K562 (cell line): ENCODE results near the gene DNAJB6. TPM values are rescaled to one million over a fixed set of nuclear protein-coding genes. Genes with fewer than 3 reads are reported as not detected.
A peak's percentile ranks its signal among the peaks of the same experiment; 100 is the strongest.

Source experiments
- BACH1 ChIP-seq: fragments of 200-800 bp; sonication (Bioruptor generic); IDR thresholded peaks from 2 replicates; pipeline ENCODE4 v1.6.1; 2016; ENCODE audit warnings: missing genetic modification characterization, missing compliant biosample characterization
- CEBPG ChIP-seq, 3 experiments: fragments of 200-800 bp in 1 of 3; sonication (Bioruptor generic) in 1 of 3; sonication (generic) in 1 of 3; formaldehyde crosslinking in 1 of 3; IDR thresholded peaks in 2 of 3; conservative IDR thresholded peaks in 1 of 3; 2 replicates each; pipeline versions ENCODE4 v1.6.1 to v1.8.0; 2016 to 2022; ENCODE audit warnings: missing compliant biosample characterization in 2 of 3, missing genetic modification characterization in 2 of 3, mild to moderate bottlenecking in 1 of 3, missing genetic modification reagents in 1 of 3
- FIP1L1 ChIP-seq: fragments of 200-400 bp; formaldehyde crosslinking; IDR thresholded peaks from 2 replicates; pipeline ENCODE4 v1.6.1; 2018; ENCODE audit warnings: mild to moderate bottlenecking, low read depth, low read length; ENCODE audit not compliant: poor library complexity, severe bottlenecking
- GATAD2B ChIP-seq: fragments of 450-650 bp; IDR thresholded peaks from 2 replicates; pipeline ENCODE4 v1.6.1; 2017; ENCODE audit warnings: mild to moderate bottlenecking, borderline replicate concordance
- GMEB1 ChIP-seq: fragments of 250-450 bp; sonication (Bioruptor Pico); IDR thresholded peaks from 2 replicates; pipeline ENCODE4 v1.4.0; 2020; ENCODE audit warnings: mild to moderate bottlenecking
- IRF9 ChIP-seq: fragments of 450-650 bp; IDR thresholded peaks from 2 replicates; pipeline ENCODE4 v1.6.1; 2016; ENCODE audit warnings: missing biosample characterization, missing genetic modification characterization
- MYBL2 ChIP-seq, 2 experiments: fragments of 450-650 bp in 1 of 2; sonication (generic) in 1 of 2; formaldehyde crosslinking in 1 of 2; IDR thresholded peaks; 2 replicates each; pipeline versions ENCODE4 v1.6.1 to v1.8.1; 2017 to 2022; ENCODE audit warnings: borderline replicate concordance in 1 of 2, inconsistent platforms in 1 of 2, low read depth in 1 of 2, mild to moderate bottlenecking in 1 of 2, missing genetic modification reagents in 1 of 2, moderate library complexity in 1 of 2
- NBN ChIP-seq: fragments of 450-650 bp; IDR thresholded peaks from 2 replicates; pipeline ENCODE4 v1.6.1; 2016; ENCODE audit warnings: low read depth, mild to moderate bottlenecking
- NFYB ChIP-seq: IDR thresholded peaks from 2 replicates; pipeline ENCODE4 v1.6.1; 2011; ENCODE audit warnings: mild to moderate bottlenecking, moderate library complexity; ENCODE audit not compliant: insufficient read length; ENCODE audit errors: extremely low read depth
- PKNOX1 ChIP-seq: fragments of 450-650 bp; IDR thresholded peaks from 2 replicates; pipeline ENCODE4 v1.6.1; 2016
- PPARD ChIP-seq: fragments of 250-450 bp; sonication (Bioruptor Pico); IDR thresholded peaks from 2 replicates; pipeline ENCODE4 v1.8.0; 2022; ENCODE audit warnings: inconsistent platforms, mild to moderate bottlenecking, moderate library complexity
- TARDBP ChIP-seq: fragments of 450-650 bp; IDR thresholded peaks from 2 replicates; pipeline ENCODE4 v1.6.1; 2016
- TEAD2 ChIP-seq: fragments of 450-650 bp; IDR thresholded peaks from 2 replicates; pipeline ENCODE4 v1.6.1; 2016; ENCODE audit warnings: missing genetic modification characterization, control low read depth, missing compliant biosample characterization
- TFE3 ChIP-seq: fragments of 450-650 bp; formaldehyde crosslinking; IDR thresholded peaks from 2 replicates; pipeline ENCODE4 v1.4.0; 2020; ENCODE audit warnings: mild to moderate bottlenecking, mixed read lengths
- ZBTB9 ChIP-seq: fragments of 450-650 bp; formaldehyde crosslinking; IDR thresholded peaks from 2 replicates; pipeline ENCODE4 v1.4.0; 2020; ENCODE audit warnings: mild to moderate bottlenecking, moderate library complexity
- ZSCAN32 ChIP-seq: fragments of 450-650 bp; formaldehyde crosslinking; IDR thresholded peaks from 2 replicates; pipeline ENCODE4 v1.4.0; 2020; ENCODE audit warnings: mild to moderate bottlenecking, moderate library complexity
- polyA plus RNA-seq, 8 experiments: library from polyadenylated mRNA; depleted of rRNA in 4 of 8; stranded (reverse) in 5 of 8; unstranded in 3 of 8; fragments of >200 nt; fragmentation: Nextera tagmentation in 2 of 8; fragmentation: Illumina TruSeq in 1 of 8; extraction: Ambion mirVana in 2 of 8; extraction: Trizol in 1 of 8; gene quantifications; 2 replicates each; pipeline versions ENCODE4 v1.2.1 to v1.2.3, GENCODE V29; 2011 to 2014; ENCODE audit warnings: inconsistent platforms in 1 of 8, missing spikeins in 1 of 8
- total RNA-seq, 7 experiments: library from RNA; depleted of rRNA in 6 of 7; stranded (reverse); fragments of >200 nt in 6 of 7; fragmentation: Illumina TruSeq in 2 of 7; extraction: Trizol in 2 of 7; gene quantifications; 2 replicates each; pipeline versions ENCODE4 v1.2.1 to v1.2.3, GENCODE V29; 2011 to 2021; ENCODE audit warnings: low replicate concordance in 1 of 7

The DNAJB6 gene
- total and polyA plus RNA-seq, 9 of the 15 experiments (the other 6 are each of a cell fraction or from before 2014, with no cell fraction given) = 84.5 to 158 (median 135) TPM

GRCh38 chr7:157339777-157340677 lies 3.2 kb downstream of the DNAJB6 start (continued):
- TF ChIP-seq IRF9 (tag) (no peak), GATAD2B (0 out of 2 replicates have a peak, but pooled peaks have one; percentile 62), NBN (peak; percentile 63), BACH1 (no peak), ZBTB9 (CRISPR knock-in tag) (no peak), TEAD2 (tag) (no peak), GMEB1 (no peak), PKNOX1 (peak; percentile 8; the same call in 1 of the 2 replicates), ZSCAN32 (CRISPR knock-in tag) (no peak), PPARD (CRISPR knock-in tag) (no peak), FIP1L1 (no peak), NFYB (no peak), TARDBP (no peak), CEBPG (CRISPR knock-in tag; IDR thresholded peaks at IDR 0.05) (no peak), CEBPG (tag; conservative IDR thresholded peaks at IDR 0.05 in 1 of 2, IDR thresholded peaks at IDR 0.05 in 1 of 2) (no peak), MYBL2 (IDR thresholded peaks at IDR 0.05; ENCODE audit: low read depth) (no peak), MYBL2 (CRISPR knock-in tag; IDR thresholded peaks at IDR 0.05; ENCODE audit: borderline replicate concordance) (no peak), TFE3 (no peak)
